OCI-LY1 (cell line): ENCODE results near the gene SELENBP1.

Source experiments
- H2AFZ ChIP-seq: fragments of 200-600 bp; sonication (generic), shearing (Covaris generic); 2 replicates; pipeline ENCODE4 v1.6.0; 2014; ENCODE audit warnings: antibody characterized with exemption, mild to moderate bottlenecking, low read length
- H3F3A ChIP-seq: fragments of 200-600 bp; sonication (generic), shearing (Covaris generic); 2 replicates; pipeline ENCODE4 v1.6.0; 2014; ENCODE audit warnings: mild to moderate bottlenecking, antibody characterized with exemption, low read length, moderate library complexity; ENCODE audit not compliant: insufficient read depth
- H3K27ac ChIP-seq: fragments of 200-600 bp; sonication (generic); 2 replicates; pipeline ENCODE4 v1.5.1; 2014; ENCODE audit warnings: low read length, mixed run types, mild to moderate bottlenecking, low read depth; ENCODE audit not compliant: poor library complexity, severe bottlenecking
- H3K27me3 ChIP-seq: fragments of 200-600 bp; sonication (generic); 2 replicates; pipeline ENCODE4 v1.6.0; 2014; ENCODE audit warnings: antibody characterized with exemption, mild to moderate bottlenecking, low read length, moderate library complexity; ENCODE audit not compliant: insufficient read depth
- H3K36me3 ChIP-seq: fragments of 200-600 bp; sonication (generic); 2 replicates; pipeline ENCODE4 v1.6.1; 2014; ENCODE audit warnings: mild to moderate bottlenecking, antibody characterized with exemption, low read length, moderate library complexity, mixed read lengths; ENCODE audit not compliant: insufficient read depth
- H3K4me1 ChIP-seq: fragments of 200-600 bp; sonication (generic); 2 replicates; pipeline ENCODE4 v1.5.1; 2014; ENCODE audit warnings: mild to moderate bottlenecking, low read length, moderate library complexity; ENCODE audit not compliant: insufficient read depth, severe bottlenecking
- H3K4me2 ChIP-seq: fragments of 200-600 bp; sonication (generic), shearing (Covaris generic); 2 replicates; pipeline ENCODE4 v1.6.1; 2014; ENCODE audit warnings: low read length
- H3K4me3 ChIP-seq: fragments of 200-600 bp; sonication (generic); 2 replicates; pipeline ENCODE4 v1.5.1; 2014; ENCODE audit warnings: low read length, low read depth, mild to moderate bottlenecking, mixed read lengths; ENCODE audit not compliant: poor library complexity, severe bottlenecking
- H3K79me2 ChIP-seq: fragments of 200-600 bp; shearing (Covaris generic); 2 replicates; pipeline ENCODE4 v1.6.1; 2016; ENCODE audit warnings: mixed run types, low read length, mixed read lengths; ENCODE audit not compliant: insufficient read depth
- H3K9ac ChIP-seq: fragments of 200-600 bp; sonication (generic), shearing (Covaris generic); 2 replicates; pipeline ENCODE4 v1.6.1; 2014; ENCODE audit warnings: mild to moderate bottlenecking, low read length, mixed read lengths
- H3K9me2 ChIP-seq: fragments of 200-600 bp; sonication (generic), shearing (Covaris generic); 2 replicates; pipeline ENCODE4 v1.6.1; 2014; ENCODE audit warnings: low read depth, mild to moderate bottlenecking, low read length, mixed read lengths
- H3K9me3 ChIP-seq: fragments of 200-600 bp; shearing (Covaris generic); 2 replicates; pipeline ENCODE4 v1.6.1; 2014; ENCODE audit warnings: low read length, mixed read lengths
- H4K20me1 ChIP-seq: fragments of 200-600 bp; sonication (generic), shearing (Covaris generic); 2 replicates; pipeline ENCODE4 v1.6.0; 2016; ENCODE audit warnings: mild to moderate bottlenecking, low read length; ENCODE audit not compliant: insufficient read depth
- CTCF ChIP-seq: fragments of 200-600 bp; sonication (generic), shearing (Covaris generic); IDR thresholded peaks from 2 replicates; pipeline ENCODE4 v1.5.1; 2017; ENCODE audit warnings: mild to moderate bottlenecking, antibody characterized with exemption, low read length, moderate library complexity, mixed read lengths
- EZH2 ChIP-seq: fragments of 200-600 bp; sonication (generic), shearing (Covaris generic); IDR thresholded peaks from 2 replicates; pipeline ENCODE4 v1.8.0; 2017; ENCODE audit warnings: borderline replicate concordance, mixed run types, mild to moderate bottlenecking, antibody characterized with exemption, low read length, moderate library complexity, mixed read lengths

The SELENBP1 gene

GRCh38 chr1:151334822-151335221, 37.7 kb downstream of the SELENBP1 start:
- no peak overlapping the region for H3K9ac ChIP-seq
- no peaks in the 10 kb centered on the region for H3K27me3 ChIP-seq
- H3K27ac ChIP-seq, result no peak overlapping the region
- H3K9me2 ChIP-seq, result no peaks in the 10 kb centered on the region
- no peak overlapping the region for H3K4me2 ChIP-seq
- no peaks in the 10 kb centered on the region for H3K9me3 ChIP-seq
- no peaks in the 10 kb centered on the region for H3K36me3 ChIP-seq
- H2AFZ ChIP-seq, result no peak overlapping the region
- H3K79me2 ChIP-seq, result no peaks in the 10 kb centered on the region
- no peaks in the 10 kb centered on the region for H3K4me1 ChIP-seq
- H3F3A ChIP-seq, result no peaks in the 10 kb centered on the region
- no peak overlapping the region for H3K4me3 ChIP-seq
- TF ChIP-seq CTCF (no peak), EZH2 (no peak)
- H4K20me1 ChIP-seq, result no peaks in the 10 kb centered on the region

GRCh38 chr1:151327903-151328674, 44.4 kb downstream of the SELENBP1 start:
- H3K27ac ChIP-seq, result no peak overlapping the region
- H3K79me2 ChIP-seq, result peaks cover 5% of the 10 kb centered on the region; the same call in 1 of the 2 replicates

GRCh38 chr1:151327223-151327902, 45.1 kb downstream of the SELENBP1 start, which contains the start of gene PI4KB:
Gene PI4KB, minus strand, starts transcription at chr1:151327416. Its CDS starts 10,935 bp downstream, at chr1:151316481.
- Histone ChIP-seq H3F3A (0 out of 2 replicates have a peak, but pooled peaks cover 4% of the 10 kb centered on the region), H3K36me3 (peaks cover 26% of the 10 kb centered on the region), H3K79me2 (peaks cover 5% of the 10 kb centered on the region; the same call in 1 of the 2 replicates), H3K9me2 (no peaks in the 10 kb centered on the region), H3K9ac (peak within 1 kb of the TSS; percentile 65), H3K4me2 (peak within 1 kb of the TSS; percentile 85), H3K27me3 (no peaks in the 10 kb centered on the region), H2AFZ (no peak within 1 kb of the TSS), H3K27ac (peak within 1 kb of the TSS; percentile 35), H4K20me1 (no peaks in the 10 kb centered on the region), H3K9me3 (no peaks in the 10 kb centered on the region), H3K4me3 (peak within 1 kb of the TSS; percentile 62), H3K4me1 (peaks cover 20% of the 10 kb centered on the region)
- TF ChIP-seq CTCF, result no peak

More at GRCh38 chr1:151327903-151328674, 44.4 kb downstream of the SELENBP1 start:
- H3K4me1 ChIP-seq, result peaks cover 20% of the 10 kb centered on the region
- no peaks in the 10 kb centered on the region for H3K27me3 ChIP-seq
- peak overlapping the region; percentile 85 for H3K4me2 ChIP-seq
- no peak overlapping the region for H2AFZ ChIP-seq
- TF ChIP-seq EZH2 (no peak), CTCF (no peak)
- peaks cover 21% of the 10 kb centered on the region for H3K36me3 ChIP-seq
- peak overlapping the region; percentile 62 for H3K4me3 ChIP-seq
- H3K9ac ChIP-seq, result peak overlapping the region; percentile 65
- H3K9me2 ChIP-seq, result no peaks in the 10 kb centered on the region
- H3K9me3 ChIP-seq, result no peaks in the 10 kb centered on the region
- 0 out of 2 replicates have a peak, but pooled peaks cover 4% of the 10 kb centered on the region for H3F3A ChIP-seq
- no peaks in the 10 kb centered on the region for H4K20me1 ChIP-seq
